Left forelimb (tissue), 1 donor: ENCODE data around the gene GNG4.

ENCODE experiments used
- DNase-seq: peaks from one replicate; pipeline ENCODE4 v3.0.0-alpha.2; 2018; ENCODE audit warnings: low spot score

GNG4 gene

GRCh38 chr1:235533476-235534168, 116.0 kb downstream of the GNG4 start:
- DNase-seq = no peak

- DNase-seq = no peak
Measured at GRCh38 chr1:235532360-235532759, 117.2 kb downstream of the GNG4 start.

- DNase-seq = no peak
Measured at GRCh38 chr1:235527196-235527814, 122.3 kb downstream of the GNG4 start.

GRCh38 chr1:235525314-235525713, 124.3 kb downstream of the GNG4 start:
- DNase-seq = no peak

GRCh38 chr1:235516862-235517446, 132.6 kb downstream of the GNG4 start:
- no peak for DNase-seq

- no peak for DNase-seq
Measured at GRCh38 chr1:235515844-235516512, 133.6 kb downstream of the GNG4 start.

- DNase-seq = no peak
Measured at GRCh38 chr1:235513495-235514366, 135.9 kb downstream of the GNG4 start.

- DNase-seq = no peak
Measured at GRCh38 chr1:235511470-235512240, 137.9 kb downstream of the GNG4 start.

- DNase-seq = no peak
Measured at GRCh38 chr1:235510823-235511222, 138.8 kb downstream of the GNG4 start.

- DNase-seq = no peak
Measured at GRCh38 chr1:235507623-235508022, 142.0 kb downstream of the GNG4 start.

- DNase-seq = peak; percentile 100
Measured at GRCh38 chr1:235504494-235505222, 144.9 kb downstream of the GNG4 start.

GRCh38 chr1:235504122-235504493, 145.5 kb downstream of the GNG4 start, which contains the start of gene B3GALNT2:
Gene B3GALNT2 (minus strand): TSS chr1:235504452. CDS start chr1:235504252, 200 bp downstream.
- DNase-seq = no peak

- peak; percentile 74 for DNase-seq
Measured at GRCh38 chr1:235503403-235504121, 146.0 kb downstream of the GNG4 start.

GRCh38 chr1:235502601-235503402, 146.8 kb downstream of the GNG4 start:
- DNase-seq = no peak

GRCh38 chr1:235500971-235501540, 148.5 kb downstream of the GNG4 start:
- no peak for DNase-seq
